Measurements from ENCODE around the gene ADAMTS6.
"Not testable (repeated sequence)": the region's sequence is repeated elsewhere in the genome, so short reads cannot be mapped to it uniquely, and the experiment has no call there.

ADAMTS6 gene

GRCh38 chr5:65190328-65191053, 291.2 kb downstream of the ADAMTS6 start:
- DNase-seq: peak; percentile 99

- DNase-seq: no peak
Observed at GRCh38 chr5:65186646-65187227, 295.0 kb downstream of the ADAMTS6 start.

GRCh38 chr5:65185468-65185867, 296.3 kb downstream of the ADAMTS6 start:
- DNase-seq: peak; percentile 81

GRCh38 chr5:65184780-65185179, 296.9 kb downstream of the ADAMTS6 start:
- no peak for DNase-seq

- not testable (repeated sequence) for DNase-seq
Observed at GRCh38 chr5:65174231-65174630, 307.5 kb downstream of the ADAMTS6 start.

GRCh38 chr5:65173130-65173525, 308.6 kb downstream of the ADAMTS6 start:
- no peak for DNase-seq

GRCh38 chr5:65172486-65173129, 309.1 kb downstream of the ADAMTS6 start:
- DNase-seq: peak; percentile 86

- DNase-seq: no peak
Observed at GRCh38 chr5:65171645-65172044, 310.1 kb downstream of the ADAMTS6 start.

- DNase-seq: peak; percentile 92
Observed at GRCh38 chr5:65163698-65164097, 318.0 kb downstream of the ADAMTS6 start.

- DNase-seq: peak; percentile 22
Observed at GRCh38 chr5:65161655-65162054, 320.1 kb downstream of the ADAMTS6 start.

GRCh38 chr5:65157906-65158603, 323.7 kb downstream of the ADAMTS6 start:
- peak; percentile 37 for DNase-seq

GRCh38 chr5:65156933-65157332, 324.8 kb downstream of the ADAMTS6 start:
- no peak for DNase-seq

- DNase-seq: peak; percentile 56
Observed at GRCh38 chr5:65152131-65152530, 329.6 kb downstream of the ADAMTS6 start.

- DNase-seq: no peak
Observed at GRCh38 chr5:65151614-65152013, 330.1 kb downstream of the ADAMTS6 start.

- DNase-seq: no peak
Observed at GRCh38 chr5:65150599-65151304, 331.0 kb downstream of the ADAMTS6 start.

- DNase-seq: peak; percentile 54
Observed at GRCh38 chr5:65149827-65150226, 331.9 kb downstream of the ADAMTS6 start.

GRCh38 chr5:65144136-65144871, 337.4 kb downstream of the ADAMTS6 start:
- no peak for DNase-seq

GRCh38 chr5:65142511-65143011, 339.2 kb downstream of the ADAMTS6 start:
- peak; percentile 98 for DNase-seq

GRCh38 chr5:65142016-65142415, 339.7 kb downstream of the ADAMTS6 start:
- no peak for DNase-seq

GRCh38 chr5:65141493-65141892, 340.2 kb downstream of the ADAMTS6 start:
- peak; percentile 46 for DNase-seq

GRCh38 chr5:65137631-65138030, 344.1 kb downstream of the ADAMTS6 start:
- no peak for DNase-seq

All from fibroblast of skin of right biceps (primary cell).